Testis (tissue), 3 donors: ENCODE measurements around the gene EMCN. TPM values are rescaled to one million over a fixed set of nuclear protein-coding genes. Genes with fewer than 3 reads are reported as not detected.

Experiments
- DNase-seq: peaks from one replicate; pipeline ENCODE4 v3.0.0-alpha.2; 2019
- H3K27ac ChIP-seq, 2 donors: fragments of 200-600 bp; sonication (generic); one replicate each; pipeline ENCODE4 v1.5.1; 2019
- H3K27me3 ChIP-seq: fragments of 200-600 bp; sonication (generic); one replicate; pipeline ENCODE4 v1.5.1; 2019
- H3K36me3 ChIP-seq: fragments of 200-600 bp; sonication (generic); one replicate; pipeline ENCODE4 v1.5.1; 2017; ENCODE audit warnings: low read depth; ENCODE audit errors: missing control alignments
- H3K4me1 ChIP-seq: fragments of 200-600 bp; sonication (generic); one replicate; pipeline ENCODE4 v1.5.1; 2019
- H3K4me3 ChIP-seq, 2 donors: fragments of 200-600 bp; sonication (generic); one replicate each; pipeline ENCODE4 v1.5.1; 2017 to 2019
- H3K9me3 ChIP-seq: fragments of 200-600 bp; sonication (generic); one replicate; pipeline ENCODE4 v1.5.1; 2017
- CTCF ChIP-seq, 3 experiments: fragments of 450-650 bp in 2 of 3; fragments of 200-600 bp in 1 of 3; sonication (generic) in 1 of 3; IDR thresholded peaks; one replicate each; pipeline ENCODE4 v1.5.1; 2016 to 2019; ENCODE audit warnings: antibody characterized with exemption in 3 of 3, mild to moderate bottlenecking in 2 of 3, moderate library complexity in 1 of 3
- POLR2A ChIP-seq: fragments of 450-650 bp; IDR thresholded peaks from one replicate; pipeline ENCODE4 v1.6.1; 2017; ENCODE audit warnings: antibody characterized with exemption, mild to moderate bottlenecking, moderate library complexity
- WGBS, 2 donors: methylation state at CpG; one replicate each; pipeline ENCODE4 v1.1.5; 2018; 5-methylcytosine and 5-hydroxymethylcytosine counted together
- intact Hi-C: fragments of 100-400 bp; cut with DNase I; formaldehyde crosslinking; loops from one replicate; pipeline ENCODE4 v1.15.1; 2023; ENCODE audit warnings: low total_unique reads
- polyA plus RNA-seq: library from polyadenylated mRNA; stranded (reverse); fragments of 350-450 nt; fragmentation: Illumina TruSeq; extraction: RNeasy Lipid Tissue Mini Kit (QIAGEN cat#74804); gene quantifications from one replicate; pipeline ENCODE4 v1.2.3, GENCODE V29; 2014; ENCODE audit warnings: low read depth, low replicate concordance; ENCODE audit not compliant: insufficient read depth
- total RNA-seq, 2 donors: library from RNA; depleted of rRNA; stranded (reverse); fragments of >200 nt; gene quantifications; one replicate each; pipeline ENCODE4 v1.2.3, GENCODE V29; 2016

The EMCN gene
- total and polyA plus RNA-seq, 3 donors from 2014 or later = 5.6 to 7.4 (median 5.8) TPM

GRCh38 chr4:100548200-100548560, 30.4 kb upstream of the EMCN start:
- no peaks in the 10 kb centered on the region for H3K4me1 ChIP-seq
- no peaks in the 10 kb centered on the region for H3K9me3 ChIP-seq
- H3K4me3 ChIP-seq = no peak overlapping the region
- H3K36me3 ChIP-seq = no peaks in the 10 kb centered on the region
- no peak for DNase-seq
- TF ChIP-seq POLR2A = no peak
- TF ChIP-seq CTCF (IDR thresholded peaks at IDR 0.05) = no peak
- intact Hi-C loops = no loop called here
- WGBS, 2 donors = 80 to 88% methylated on average over 1 of the region's 1 CpG
- no peaks in the 10 kb centered on the region for H3K27me3 ChIP-seq
- no peak overlapping the region for H3K27ac ChIP-seq

- H3K27me3 ChIP-seq = no peaks in the 10 kb centered on the region
- no peaks in the 10 kb centered on the region for H3K36me3 ChIP-seq
- no peak for DNase-seq
- no peaks in the 10 kb centered on the region for H3K4me1 ChIP-seq
- no peak overlapping the region for H3K27ac ChIP-seq
- intact Hi-C loops = no loop called here
- 83% methylated on average over 6 of the region's 6 CpGs for WGBS, 2 donors
- H3K4me3 ChIP-seq = no peak overlapping the region
- H3K9me3 ChIP-seq = no peaks in the 10 kb centered on the region
- TF ChIP-seq CTCF (IDR thresholded peaks at IDR 0.05) (no peak), POLR2A (no peak)
Observed at GRCh38 chr4:100547541-100548199, 29.8 kb upstream of the EMCN start.

- no peak for DNase-seq
- Histone ChIP-seq H3K4me1 (no peaks in the 10 kb centered on the region), H3K27ac (no peak overlapping the region), H3K27me3 (no peaks in the 10 kb centered on the region), H3K4me3 (no peak overlapping the region), H3K36me3 (no peaks in the 10 kb centered on the region), H3K9me3 (no peaks in the 10 kb centered on the region)
- intact Hi-C loops = no loop called here
- 88 to 90% methylated on average over 5 of the region's 5 CpGs for WGBS, 2 donors
- TF ChIP-seq CTCF (IDR thresholded peaks at IDR 0.05) = no peak
- no peak for TF ChIP-seq POLR2A
Observed at GRCh38 chr4:100545427-100545826, 27.6 kb upstream of the EMCN start.

GRCh38 chr4:100540131-100540530, 22.3 kb upstream of the EMCN start:
- no peaks in the 10 kb centered on the region for H3K27me3 ChIP-seq
- no peaks in the 10 kb centered on the region for H3K4me1 ChIP-seq
- no peaks in the 10 kb centered on the region for H3K36me3 ChIP-seq

More at GRCh38 chr4:100540131-100540530, 22.3 kb upstream of the EMCN start:
- H3K9me3 ChIP-seq = no peaks in the 10 kb centered on the region
- no peak overlapping the region for H3K4me3 ChIP-seq
- no peak overlapping the region for H3K27ac ChIP-seq
- intact Hi-C loops = no loop called here
- no peak for TF ChIP-seq CTCF (IDR thresholded peaks at IDR 0.05)
- no peak for TF ChIP-seq POLR2A
- no peak for DNase-seq
